Right lobe of liver (tissue), 4 donors: Measurements from ENCODE around the gene DOK5.

Experiments
- CTCF ChIP-seq, 4 donors: fragments of 200-600 bp in 3 of 4; fragments of 450-650 bp in 1 of 4; IDR thresholded peaks; one replicate each; pipeline versions ENCODE4 v1.5.1 to v1.8.0; 2016 to 2022; ENCODE audit warnings: antibody characterized with exemption in 4 of 4, mild to moderate bottlenecking in 2 of 4
- POLR2A ChIP-seq: fragments of 450-650 bp; IDR thresholded peaks from one replicate; pipeline ENCODE4 v1.6.1; 2017; ENCODE audit warnings: antibody characterized with exemption, mild to moderate bottlenecking
- donor health status: DM: no; HTN: no; CAD: no.
- donor health status: DM: no; HTN: no; CAD: no.
- donor health status: DM: no; HTN: yes; CAD: no.

DNA sequence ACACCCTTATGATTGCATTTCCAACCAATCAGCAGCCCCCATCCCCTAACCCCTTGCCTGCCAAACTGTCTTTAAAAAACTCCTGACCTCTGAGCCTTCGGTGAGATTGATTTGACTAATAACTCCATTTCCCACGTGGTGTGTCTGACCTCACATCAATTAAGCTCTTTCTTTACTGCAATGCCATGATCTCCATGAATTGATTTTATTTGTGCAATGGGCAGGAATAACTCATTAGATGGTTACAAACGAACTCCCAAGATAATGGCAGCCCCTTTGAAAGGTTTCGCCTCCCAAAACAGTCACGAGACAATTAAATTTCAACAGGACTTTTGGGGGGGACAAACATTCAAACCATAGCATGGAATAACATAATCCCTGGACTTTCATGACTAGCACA lies 161.2 kb downstream of the DOK5 start:
- TF ChIP-seq CTCF (IDR thresholded peaks at IDR 0.05) (no peak), POLR2A (no peak)
